ENCODE measurements around the gene IPP. TPM values are rescaled to one million over a fixed set of nuclear protein-coding genes. Genes with fewer than 3 reads are reported as not detected.

The IPP gene
- total and polyA plus RNA-seq, 2 of the 8 experiments (the other 6 are each of a cell fraction or from before 2014, with no cell fraction given): 1.4 to 5.6 TPM

DNA sequence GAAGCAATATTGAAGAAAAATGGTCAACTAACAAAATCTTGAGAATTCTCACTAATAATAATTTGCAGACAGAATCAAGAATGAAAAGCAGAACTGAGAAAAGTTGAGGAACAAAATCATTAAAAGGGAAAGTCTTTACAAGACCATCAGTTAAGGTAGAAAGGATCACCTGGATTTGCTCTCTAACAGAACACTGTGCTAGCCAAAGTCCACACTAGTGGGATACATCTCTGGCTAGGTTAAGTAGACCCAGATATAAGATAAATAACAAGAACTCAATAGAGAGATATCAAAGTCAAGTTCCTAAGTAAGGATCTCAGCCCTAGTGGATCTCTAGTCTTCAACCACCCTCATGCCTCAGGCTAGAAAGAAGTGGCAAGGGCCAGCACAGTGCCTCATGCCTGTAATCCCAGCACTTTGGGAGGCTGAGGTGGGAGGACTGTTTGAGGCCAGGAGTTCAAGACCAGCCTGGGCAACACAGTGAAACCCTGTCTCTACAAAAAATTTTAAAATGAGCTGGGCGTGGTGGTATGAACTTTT, 19.6 kb downstream of the IPP start (continued):
- TF ChIP-seq SAP30 (IDR thresholded peaks at IDR 0.05; ENCODE audit: insufficient read depth, insufficient replicate concordance, low read length) (no peak), CREB1 (IDR thresholded peaks at IDR 0.05) (no peak), RBBP5 (IDR thresholded peaks at IDR 0.05; ENCODE audit: borderline replicate concordance, low read depth, low read length) (no peak)
